WTC11 (cell line): ENCODE data around the gene VSIR. TPM values are rescaled to one million over a fixed set of nuclear protein-coding genes. Genes with fewer than 3 reads are reported as not detected.

ENCODE experiments used
- ATAC-seq: fragments of 200-7000 bp; cut with Tn5 transposase; 2 replicates; pipeline ENCODE4 v1.10.0; 2021; ENCODE audit warnings: mild to moderate bottlenecking, moderate library complexity
- CTCF ChIA-PET: fragments of 300-600 bp; sonication (Branson Sonifier 250); formaldehyde crosslinking; loops from one replicate; lab custom pipeline; 2021; ENCODE audit warnings: antibody characterized with exemption; lab: Charles Lee
- POLR2A ChIA-PET: fragments of 350-600 bp; sonication (Branson Sonifier 250); formaldehyde crosslinking; loops from one replicate; lab custom pipeline; 2021; ENCODE audit warnings: antibody characterized with exemption; lab: Charles Lee
- DNase-seq: peaks from one replicate; pipeline ENCODE4 v3.0.0; 2021; ENCODE audit warnings: low spot score
- H3K27ac Mint-ChIP-seq: 2 replicates; pipeline ENCODE4 v1.8.0; 2021; ENCODE audit warnings: mixed read lengths
- H3K27me3 Mint-ChIP-seq: 2 replicates; pipeline ENCODE4 v1.8.0; 2021; ENCODE audit warnings: low read depth, mild to moderate bottlenecking, moderate library complexity, mixed read lengths
- H3K36me3 Mint-ChIP-seq: 2 replicates; pipeline ENCODE4 v1.8.0; 2021; ENCODE audit warnings: mixed read lengths
- H3K4me1 Mint-ChIP-seq: 2 replicates; pipeline ENCODE4 v1.8.0; 2022; ENCODE audit warnings: mixed read lengths
- H3K4me3 Mint-ChIP-seq: 2 replicates; pipeline ENCODE4 v1.8.0; 2021; ENCODE audit warnings: mild to moderate bottlenecking, moderate library complexity, mixed read lengths
- H3K9me3 Mint-ChIP-seq: 2 replicates; pipeline ENCODE4 v1.8.0; 2021; ENCODE audit warnings: mixed read lengths
- CREB1 ChIP-seq: sonication (generic); formaldehyde crosslinking; IDR thresholded peaks from 2 replicates; pipeline ENCODE4 v1.8.0; 2023; ENCODE audit warnings: mild to moderate bottlenecking, missing genetic modification reagents
- EMX1 ChIP-seq: fragments of 250-450 bp; sonication (Bioruptor Pico); IDR thresholded peaks from 2 replicates; pipeline ENCODE4 v1.8.0; 2021; ENCODE audit warnings: mild to moderate bottlenecking
- ESRRA ChIP-seq: sonication (generic); formaldehyde crosslinking; IDR thresholded peaks from 2 replicates; pipeline ENCODE4 v1.8.1; 2022; ENCODE audit warnings: mild to moderate bottlenecking, missing genetic modification reagents, borderline replicate concordance
- FOXK1 ChIP-seq: sonication (generic); formaldehyde crosslinking; IDR thresholded peaks from 2 replicates; pipeline ENCODE4 v1.8.0; 2022; ENCODE audit warnings: mild to moderate bottlenecking, moderate library complexity, missing genetic modification reagents
- FOXP1 ChIP-seq: sonication (generic); formaldehyde crosslinking; IDR thresholded peaks from 2 replicates; pipeline ENCODE4 v1.8.0; 2022; ENCODE audit warnings: missing genetic modification reagents, mild to moderate bottlenecking, moderate library complexity, borderline replicate concordance
- JUN ChIP-seq: sonication (generic); formaldehyde crosslinking; IDR thresholded peaks from 2 replicates; pipeline ENCODE4 v1.8.0; 2023; ENCODE audit warnings: mild to moderate bottlenecking, missing genetic modification reagents
- KAT7 ChIP-seq: sonication (generic); formaldehyde crosslinking; IDR thresholded peaks from 2 replicates; pipeline ENCODE4 v1.8.1; 2023; ENCODE audit warnings: missing genetic modification reagents, mild to moderate bottlenecking, borderline replicate concordance
- NFE2L1 ChIP-seq: sonication (generic); formaldehyde crosslinking; IDR thresholded peaks from 2 replicates; pipeline ENCODE4 v1.8.1; 2023; ENCODE audit warnings: missing genetic modification reagents
- ZNF219 ChIP-seq: sonication (generic); formaldehyde crosslinking; IDR thresholded peaks from 2 replicates; pipeline ENCODE4 v1.8.0; 2023; ENCODE audit warnings: missing genetic modification reagents, mild to moderate bottlenecking, borderline replicate concordance
- ZNF416 ChIP-seq: fragments of 250-450 bp; sonication (Bioruptor Pico); IDR thresholded peaks from 2 replicates; pipeline ENCODE4 v1.9.0; 2021; ENCODE audit warnings: mild to moderate bottlenecking, inconsistent platforms
- ZNF423 ChIP-seq: fragments of 250-450 bp; sonication (Bioruptor Pico); IDR thresholded peaks from 2 replicates; pipeline ENCODE4 v2.1.2; 2022; ENCODE audit warnings: mild to moderate bottlenecking, moderate library complexity
- ZNF671 ChIP-seq: fragments of 250-450 bp; sonication (Bioruptor Pico); IDR thresholded peaks from 2 replicates; pipeline ENCODE4 v1.8.0; 2021; ENCODE audit warnings: mild to moderate bottlenecking
- total RNA-seq: library from RNA; stranded (reverse); gene quantifications from 3 replicates; pipeline ENCODE4 v1.2.3, GENCODE V29; 2021
- TF ChIP-seq, protein P1 (sequence below): sonication (generic); formaldehyde crosslinking; IDR thresholded peaks from 2 replicates; pipeline ENCODE4 v1.8.1; 2022; ENCODE audit warnings: missing genetic modification reagents, borderline replicate concordance
- TF ChIP-seq, protein P2 (sequence below): sonication (generic); formaldehyde crosslinking; conservative IDR thresholded peaks from 2 replicates; pipeline ENCODE4 v1.8.1; 2022; ENCODE audit warnings: mild to moderate bottlenecking, missing genetic modification reagents
- TF ChIP-seq, protein P3 (sequence below): sonication (generic); formaldehyde crosslinking; IDR thresholded peaks from 2 replicates; pipeline ENCODE4 v1.8.0; 2023; ENCODE audit warnings: mild to moderate bottlenecking, missing genetic modification reagents
- TF ChIP-seq, protein P4 (sequence below): sonication (generic); formaldehyde crosslinking; IDR thresholded peaks from 2 replicates; pipeline ENCODE4 v1.8.1; 2023; ENCODE audit warnings: mild to moderate bottlenecking, missing genetic modification reagents, borderline replicate concordance
- TF ChIP-seq, protein P5 (sequence below): sonication (generic); formaldehyde crosslinking; IDR thresholded peaks from 2 replicates; pipeline ENCODE4 v1.8.0; 2022; ENCODE audit warnings: mild to moderate bottlenecking, missing genetic modification reagents
- TF ChIP-seq, protein P6 (sequence below): sonication (generic); formaldehyde crosslinking; IDR thresholded peaks from 2 replicates; pipeline ENCODE4 v1.8.1; 2022; ENCODE audit warnings: low read depth, mild to moderate bottlenecking, moderate library complexity, missing genetic modification reagents, borderline replicate concordance

The VSIR gene
- total RNA-seq, 1 experiment from 2014 or later = 0.74 TPM

DNA sequence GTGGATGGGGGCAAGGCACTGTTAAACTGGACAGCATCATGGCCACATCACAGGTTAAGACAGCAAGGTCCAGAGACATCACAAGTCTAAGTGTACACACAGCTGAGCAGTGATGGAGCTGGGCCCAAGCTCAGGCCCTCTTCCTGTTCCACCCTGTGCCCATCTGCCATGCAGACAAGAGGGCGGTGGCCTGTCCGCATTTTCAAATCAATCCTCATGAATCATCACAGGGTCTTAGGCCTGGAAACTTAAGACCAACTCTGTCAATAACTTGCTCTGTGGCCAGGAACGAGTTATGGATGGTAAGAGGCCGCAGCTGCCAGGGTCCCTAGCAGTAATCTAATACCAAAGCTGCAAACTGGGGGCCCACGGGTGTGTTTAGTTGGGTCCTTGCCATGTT, 56.9 kb downstream of the VSIR start (continued):
- TF ChIP-seq, protein P1, sequence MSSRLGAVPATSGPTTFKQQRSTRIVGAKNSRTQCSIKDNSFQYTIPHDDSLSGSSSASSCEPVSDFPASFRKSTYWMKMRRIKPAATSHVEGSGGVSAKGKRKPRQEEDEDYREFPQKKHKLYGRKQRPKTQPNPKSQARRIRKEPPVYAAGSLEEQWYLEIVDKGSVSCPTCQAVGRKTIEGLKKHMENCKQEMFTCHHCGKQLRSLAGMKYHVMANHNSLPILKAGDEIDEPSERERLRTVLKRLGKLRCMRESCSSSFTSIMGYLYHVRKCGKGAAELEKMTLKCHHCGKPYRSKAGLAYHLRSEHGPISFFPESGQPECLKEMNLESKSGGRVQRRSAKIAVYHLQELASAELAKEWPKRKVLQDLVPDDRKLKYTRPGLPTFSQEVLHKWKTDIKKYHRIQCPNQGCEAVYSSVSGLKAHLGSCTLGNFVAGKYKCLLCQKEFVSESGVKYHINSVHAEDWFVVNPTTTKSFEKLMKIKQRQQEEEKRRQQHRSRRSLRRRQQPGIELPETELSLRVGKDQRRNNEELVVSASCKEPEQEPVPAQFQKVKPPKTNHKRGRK = no peak
- TF ChIP-seq, protein P2, sequence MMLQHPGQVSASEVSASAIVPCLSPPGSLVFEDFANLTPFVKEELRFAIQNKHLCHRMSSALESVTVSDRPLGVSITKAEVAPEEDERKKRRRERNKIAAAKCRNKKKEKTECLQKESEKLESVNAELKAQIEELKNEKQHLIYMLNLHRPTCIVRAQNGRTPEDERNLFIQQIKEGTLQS (CRISPR knock-in tag) = no peak
- TF ChIP-seq ESRRA (CRISPR knock-in tag) (no peak), ZNF416 (CRISPR knock-in tag) (no peak)

DNA sequence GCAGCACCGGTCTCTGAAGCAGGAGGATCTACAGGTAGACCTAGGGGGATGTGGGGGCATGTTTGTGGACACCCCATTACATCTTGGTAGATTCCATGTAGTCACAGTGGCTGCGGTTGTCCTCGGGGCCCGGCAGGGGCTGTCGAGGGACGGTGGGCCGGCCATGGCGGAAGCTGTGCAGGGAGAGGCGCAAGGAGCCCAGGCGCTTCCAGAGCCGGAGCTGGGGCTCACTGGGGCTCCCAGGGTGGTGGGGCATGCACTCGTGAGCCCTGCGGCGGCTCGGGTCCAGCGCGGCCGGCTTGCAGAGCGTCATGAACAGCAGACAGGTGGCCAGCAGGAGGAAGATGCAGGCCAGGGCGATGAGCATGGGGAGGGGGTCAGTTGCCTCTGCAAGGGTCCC, 57.5 kb downstream of the VSIR start:
- no peak overlapping the region for H3K27ac Mint-ChIP-seq
- POLR2A ChIA-PET = no interaction called here
- no peak overlapping the region for H3K4me3 Mint-ChIP-seq
- TF ChIP-seq CREB1 (CRISPR knock-in tag) = no peak
- no peaks in the 10 kb centered on the region for H3K36me3 Mint-ChIP-seq
- no peak for DNase-seq
- CTCF ChIA-PET = interaction anchor here (0.8 to 5.6 kb wide), 5 partner anchors 19 to 332 kb away, joined by 3 to 33 read pairs (median 4); no protein-coding TSS in a partner anchor
- 0 out of 2 replicates have a peak, but pooled peaks cover 2% of the 10 kb centered on the region for H3K27me3 Mint-ChIP-seq
- H3K4me1 Mint-ChIP-seq = peaks cover 20% of the 10 kb centered on the region
- ATAC-seq = no peak
- no peaks in the 10 kb centered on the region for H3K9me3 Mint-ChIP-seq

DNA sequence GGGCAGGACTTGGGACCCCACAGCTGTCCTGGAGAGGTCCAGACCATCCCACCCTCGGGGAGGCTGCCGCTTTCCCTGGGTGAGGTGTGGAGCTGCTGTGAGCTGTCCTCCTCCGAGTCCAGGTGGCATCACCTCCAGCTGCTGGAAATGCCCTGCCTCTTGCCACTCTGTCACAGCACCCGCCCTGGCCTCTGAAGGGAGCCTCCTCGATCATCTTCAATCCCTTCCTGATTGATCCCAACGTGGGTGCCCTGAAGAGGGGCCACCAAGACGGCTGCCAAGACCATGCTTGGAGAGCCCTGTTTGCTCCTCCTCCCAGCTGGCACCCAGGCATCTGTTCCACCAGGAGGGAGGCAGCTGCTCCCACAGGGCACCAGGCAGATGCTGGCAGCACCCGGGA, 58.3 kb downstream of the VSIR start:
- Mint-ChIP-seq H3K27ac (no peak overlapping the region), H3K4me3 (no peak overlapping the region), H3K36me3 (no peaks in the 10 kb centered on the region), H3K4me1 (peaks cover 18% of the 10 kb centered on the region), H3K9me3 (no peaks in the 10 kb centered on the region), H3K27me3 (no peaks in the 10 kb centered on the region)
- DNase-seq = no peak
- ATAC-seq = no peak
- POLR2A ChIA-PET = no interaction called here
- CTCF ChIA-PET = interaction anchor here (0.9 kb wide), 1 partner anchor 100 kb away, joined by 3 read pairs; no protein-coding TSS in a partner anchor
- TF ChIP-seq ZNF219 (no peak), ZNF423 (CRISPR knock-in tag) (no peak), ZNF671 (CRISPR knock-in tag) (no peak), FOXP1 (no peak), ZNF416 (CRISPR knock-in tag) (no peak), JUN (CRISPR knock-in tag) (no peak), KAT7 (no peak)
- TF ChIP-seq, protein P3, sequence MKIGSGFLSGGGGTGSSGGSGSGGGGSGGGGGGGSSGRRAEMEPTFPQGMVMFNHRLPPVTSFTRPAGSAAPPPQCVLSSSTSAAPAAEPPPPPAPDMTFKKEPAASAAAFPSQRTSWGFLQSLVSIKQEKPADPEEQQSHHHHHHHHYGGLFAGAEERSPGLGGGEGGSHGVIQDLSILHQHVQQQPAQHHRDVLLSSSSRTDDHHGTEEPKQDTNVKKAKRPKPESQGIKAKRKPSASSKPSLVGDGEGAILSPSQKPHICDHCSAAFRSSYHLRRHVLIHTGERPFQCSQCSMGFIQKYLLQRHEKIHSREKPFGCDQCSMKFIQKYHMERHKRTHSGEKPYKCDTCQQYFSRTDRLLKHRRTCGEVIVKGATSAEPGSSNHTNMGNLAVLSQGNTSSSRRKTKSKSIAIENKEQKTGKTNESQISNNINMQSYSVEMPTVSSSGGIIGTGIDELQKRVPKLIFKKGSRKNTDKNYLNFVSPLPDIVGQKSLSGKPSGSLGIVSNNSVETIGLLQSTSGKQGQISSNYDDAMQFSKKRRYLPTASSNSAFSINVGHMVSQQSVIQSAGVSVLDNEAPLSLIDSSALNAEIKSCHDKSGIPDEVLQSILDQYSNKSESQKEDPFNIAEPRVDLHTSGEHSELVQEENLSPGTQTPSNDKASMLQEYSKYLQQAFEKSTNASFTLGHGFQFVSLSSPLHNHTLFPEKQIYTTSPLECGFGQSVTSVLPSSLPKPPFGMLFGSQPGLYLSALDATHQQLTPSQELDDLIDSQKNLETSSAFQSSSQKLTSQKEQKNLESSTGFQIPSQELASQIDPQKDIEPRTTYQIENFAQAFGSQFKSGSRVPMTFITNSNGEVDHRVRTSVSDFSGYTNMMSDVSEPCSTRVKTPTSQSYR (CRISPR knock-in tag) = no peak
- TF ChIP-seq, protein P1 = no peak

DNA sequence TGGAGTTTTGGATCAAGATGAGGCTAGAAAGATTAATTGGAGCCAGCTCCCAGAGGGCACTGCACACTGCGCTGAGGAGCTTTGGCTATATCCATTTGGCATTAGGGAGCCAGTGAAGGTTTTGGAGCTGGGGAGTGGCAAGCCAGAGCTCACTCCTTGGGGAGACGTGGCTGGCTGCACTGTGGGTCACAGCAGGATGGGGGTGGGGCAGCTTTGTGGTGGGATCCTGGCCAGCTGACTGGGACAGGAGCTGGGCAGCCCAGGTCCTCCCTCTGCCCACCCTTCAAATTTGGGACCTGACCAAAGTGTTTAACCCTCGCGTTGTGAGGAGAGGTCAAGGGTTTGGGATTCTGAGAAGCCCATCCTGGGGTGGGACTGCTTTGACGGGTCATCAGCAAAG, 58.7 kb downstream of the VSIR start:
- Mint-ChIP-seq H3K27me3 (no peaks in the 10 kb centered on the region), H3K36me3 (no peaks in the 10 kb centered on the region), H3K9me3 (no peaks in the 10 kb centered on the region), H3K4me1 (peaks cover 17% of the 10 kb centered on the region), H3K27ac (no peak overlapping the region), H3K4me3 (no peak overlapping the region)
- ChIA-PET POLR2A (no interaction called here), CTCF (interaction anchor here (0.9 to 4.6 kb wide), 4 partner anchors 17 to 396 kb away, joined by 3 to 34 read pairs (median 7); partner anchors contain the start of gene SLC29A3)
- no peak for ATAC-seq
- DNase-seq = no peak
- TF ChIP-seq, protein P4, sequence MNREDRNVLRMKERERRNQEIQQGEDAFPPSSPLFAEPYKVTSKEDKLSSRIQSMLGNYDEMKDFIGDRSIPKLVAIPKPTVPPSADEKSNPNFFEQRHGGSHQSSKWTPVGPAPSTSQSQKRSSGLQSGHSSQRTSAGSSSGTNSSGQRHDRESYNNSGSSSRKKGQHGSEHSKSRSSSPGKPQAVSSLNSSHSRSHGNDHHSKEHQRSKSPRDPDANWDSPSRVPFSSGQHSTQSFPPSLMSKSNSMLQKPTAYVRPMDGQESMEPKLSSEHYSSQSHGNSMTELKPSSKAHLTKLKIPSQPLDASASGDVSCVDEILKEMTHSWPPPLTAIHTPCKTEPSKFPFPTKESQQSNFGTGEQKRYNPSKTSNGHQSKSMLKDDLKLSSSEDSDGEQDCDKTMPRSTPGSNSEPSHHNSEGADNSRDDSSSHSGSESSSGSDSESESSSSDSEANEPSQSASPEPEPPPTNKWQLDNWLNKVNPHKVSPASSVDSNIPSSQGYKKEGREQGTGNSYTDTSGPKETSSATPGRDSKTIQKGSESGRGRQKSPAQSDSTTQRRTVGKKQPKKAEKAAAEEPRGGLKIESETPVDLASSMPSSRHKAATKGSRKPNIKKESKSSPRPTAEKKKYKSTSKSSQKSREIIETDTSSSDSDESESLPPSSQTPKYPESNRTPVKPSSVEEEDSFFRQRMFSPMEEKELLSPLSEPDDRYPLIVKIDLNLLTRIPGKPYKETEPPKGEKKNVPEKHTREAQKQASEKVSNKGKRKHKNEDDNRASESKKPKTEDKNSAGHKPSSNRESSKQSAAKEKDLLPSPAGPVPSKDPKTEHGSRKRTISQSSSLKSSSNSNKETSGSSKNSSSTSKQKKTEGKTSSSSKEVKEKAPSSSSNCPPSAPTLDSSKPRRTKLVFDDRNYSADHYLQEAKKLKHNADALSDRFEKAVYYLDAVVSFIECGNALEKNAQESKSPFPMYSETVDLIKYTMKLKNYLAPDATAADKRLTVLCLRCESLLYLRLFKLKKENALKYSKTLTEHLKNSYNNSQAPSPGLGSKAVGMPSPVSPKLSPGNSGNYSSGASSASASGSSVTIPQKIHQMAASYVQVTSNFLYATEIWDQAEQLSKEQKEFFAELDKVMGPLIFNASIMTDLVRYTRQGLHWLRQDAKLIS (CRISPR knock-in tag) = no peak
- TF ChIP-seq, protein P5, sequence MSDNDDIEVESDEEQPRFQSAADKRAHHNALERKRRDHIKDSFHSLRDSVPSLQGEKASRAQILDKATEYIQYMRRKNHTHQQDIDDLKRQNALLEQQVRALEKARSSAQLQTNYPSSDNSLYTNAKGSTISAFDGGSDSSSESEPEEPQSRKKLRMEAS (CRISPR knock-in tag) = no peak
- TF ChIP-seq CREB1 (CRISPR knock-in tag) (no peak), EMX1 (CRISPR knock-in tag) (no peak), NFE2L1 (CRISPR knock-in tag) (no peak), FOXK1 (CRISPR knock-in tag) (no peak)
- TF ChIP-seq, protein P6, sequence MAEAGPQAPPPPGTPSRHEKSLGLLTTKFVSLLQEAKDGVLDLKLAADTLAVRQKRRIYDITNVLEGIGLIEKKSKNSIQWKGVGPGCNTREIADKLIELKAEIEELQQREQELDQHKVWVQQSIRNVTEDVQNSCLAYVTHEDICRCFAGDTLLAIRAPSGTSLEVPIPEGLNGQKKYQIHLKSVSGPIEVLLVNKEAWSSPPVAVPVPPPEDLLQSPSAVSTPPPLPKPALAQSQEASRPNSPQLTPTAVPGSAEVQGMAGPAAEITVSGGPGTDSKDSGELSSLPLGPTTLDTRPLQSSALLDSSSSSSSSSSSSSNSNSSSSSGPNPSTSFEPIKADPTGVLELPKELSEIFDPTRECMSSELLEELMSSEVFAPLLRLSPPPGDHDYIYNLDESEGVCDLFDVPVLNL (CRISPR knock-in tag) = no peak
